HepG2 (cell line): ENCODE results near the gene SPTB.

Experiments used
- ASH2L ChIP-seq: fragments of 300-600, 200-600 bp; sonication (generic); IDR thresholded peaks from 2 replicates; pipeline ENCODE4 v1.7.0; 2017; ENCODE audit warnings: low read depth, mild to moderate bottlenecking, moderate library complexity, mixed read lengths, low read length; ENCODE audit not compliant: insufficient read length
- ATAD3A ChIP-seq: sonication (generic); formaldehyde crosslinking; IDR thresholded peaks from 2 replicates; pipeline ENCODE4 v1.4.0; 2020; ENCODE audit warnings: missing genetic modification reagents
- HDAC6 ChIP-seq: fragments of 200-600 bp; sonication (generic); IDR thresholded peaks from 2 replicates; pipeline ENCODE4 v1.7.0; 2017; ENCODE audit warnings: mild to moderate bottlenecking, antibody characterized with exemption, low read length, low read depth
- KDM1A ChIP-seq: IDR thresholded peaks from 2 replicates; pipeline ENCODE4 v1.6.1; 2016; ENCODE audit warnings: missing compliant biosample characterization
- PHF20 ChIP-seq: sonication (generic); formaldehyde crosslinking; IDR thresholded peaks from 2 replicates; pipeline ENCODE4 v1.5.0; 2020; ENCODE audit warnings: mild to moderate bottlenecking, missing genetic modification reagents
- ZBTB34 ChIP-seq: sonication (generic); formaldehyde crosslinking; IDR thresholded peaks from 2 replicates; pipeline ENCODE4 v1.8.0; 2022; ENCODE audit warnings: mild to moderate bottlenecking, missing genetic modification reagents
- ZNF331 ChIP-seq: sonication (generic); formaldehyde crosslinking; IDR thresholded peaks from 2 replicates; pipeline ENCODE4 v1.4.0; 2020; ENCODE audit warnings: missing genetic modification reagents
- ZNF557 ChIP-seq: sonication (generic); formaldehyde crosslinking; IDR thresholded peaks from 2 replicates; pipeline ENCODE4 v1.4.0; 2020; ENCODE audit warnings: missing genetic modification reagents
- ZNF580 ChIP-seq: IDR thresholded peaks from 2 replicates; pipeline ENCODE4 v1.6.1; 2016; ENCODE audit warnings: low read depth, borderline replicate concordance
- ZNF652 ChIP-seq: IDR thresholded peaks from 2 replicates; pipeline ENCODE4 v1.6.1; 2016; ENCODE audit warnings: low read depth, borderline replicate concordance
- TF ChIP-seq, protein P1 (sequence below): sonication (generic); formaldehyde crosslinking; conservative IDR thresholded peaks from 2 replicates; pipeline ENCODE4 v1.5.0; 2020; ENCODE audit warnings: missing genetic modification reagents

DNA sequence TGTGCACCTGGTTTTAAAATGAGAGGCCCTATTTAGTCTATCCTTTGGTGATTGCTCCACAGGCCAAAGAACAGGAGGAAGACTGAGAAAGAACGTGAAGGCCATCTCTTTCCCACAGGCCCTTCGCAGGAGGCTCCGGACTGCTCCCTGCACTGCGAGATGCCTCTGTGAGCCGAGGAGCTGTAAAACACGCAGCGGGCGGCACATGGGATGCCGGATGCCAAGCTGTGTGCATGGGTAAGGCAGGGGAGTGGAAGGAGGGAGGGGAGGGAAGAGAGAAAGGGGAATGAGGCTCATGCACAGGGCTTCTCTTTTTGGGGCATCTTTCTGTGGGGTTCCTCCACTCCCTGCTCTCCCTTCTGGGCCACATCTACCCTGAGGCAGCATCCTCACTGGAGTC is 61.6 kb downstream of the SPTB start:
- TF ChIP-seq ZBTB34 (CRISPR knock-in tag) (no peak), ZNF652 (CRISPR knock-in tag) (no peak), ASH2L (no peak), ZNF580 (no peak), ZNF331 (CRISPR knock-in tag) (no peak), HDAC6 (no peak), PHF20 (CRISPR knock-in tag) (no peak), ATAD3A (CRISPR knock-in tag) (no peak), KDM1A (no peak), ZNF557 (CRISPR knock-in tag) (no peak)
- TF ChIP-seq, protein P1, sequence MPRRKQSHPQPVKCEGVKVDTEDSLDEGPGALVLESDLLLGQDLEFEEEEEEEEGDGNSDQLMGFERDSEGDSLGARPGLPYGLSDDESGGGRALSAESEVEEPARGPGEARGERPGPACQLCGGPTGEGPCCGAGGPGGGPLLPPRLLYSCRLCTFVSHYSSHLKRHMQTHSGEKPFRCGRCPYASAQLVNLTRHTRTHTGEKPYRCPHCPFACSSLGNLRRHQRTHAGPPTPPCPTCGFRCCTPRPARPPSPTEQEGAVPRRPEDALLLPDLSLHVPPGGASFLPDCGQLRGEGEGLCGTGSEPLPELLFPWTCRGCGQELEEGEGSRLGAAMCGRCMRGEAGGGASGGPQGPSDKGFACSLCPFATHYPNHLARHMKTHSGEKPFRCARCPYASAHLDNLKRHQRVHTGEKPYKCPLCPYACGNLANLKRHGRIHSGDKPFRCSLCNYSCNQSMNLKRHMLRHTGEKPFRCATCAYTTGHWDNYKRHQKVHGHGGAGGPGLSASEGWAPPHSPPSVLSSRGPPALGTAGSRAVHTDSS (CRISPR knock-in tag) = no peak
